Neural cell (in vitro differentiated cells): ENCODE measurements around the gene SERTAD3.

ENCODE experiments used
- EZH2 ChIP-seq: fragments of 200-600, 300-800 bp; shearing (Covaris generic), sonication (generic); IDR thresholded peaks from 2 replicates; pipeline ENCODE4 v1.6.1; 2014; ENCODE audit warnings: antibody characterized with exemption, low read length, borderline replicate concordance, mild to moderate bottlenecking; ENCODE audit not compliant: insufficient read depth, poor library complexity, severe bottlenecking
- POLR2AphosphoS5 ChIP-seq: IDR thresholded peaks from 2 replicates; pipeline ENCODE4 v1.6.1; 2012
- TAF1 ChIP-seq: IDR thresholded peaks from 2 replicates; pipeline ENCODE4 v1.6.1; 2012; ENCODE audit warnings: low read depth
- TF ChIP-seq, protein P1 (sequence below): fragments of 450-650 bp; IDR thresholded peaks from 2 replicates; pipeline ENCODE4 v1.5.1; 2014; ENCODE audit warnings: antibody characterized with exemption, mild to moderate bottlenecking, moderate library complexity; ENCODE audit not compliant: poor library complexity, severe bottlenecking
- TF ChIP-seq, protein P2 (sequence below): IDR thresholded peaks from 2 replicates; pipeline ENCODE4 v1.6.1; 2012; ENCODE audit warnings: borderline replicate concordance

DNA sequence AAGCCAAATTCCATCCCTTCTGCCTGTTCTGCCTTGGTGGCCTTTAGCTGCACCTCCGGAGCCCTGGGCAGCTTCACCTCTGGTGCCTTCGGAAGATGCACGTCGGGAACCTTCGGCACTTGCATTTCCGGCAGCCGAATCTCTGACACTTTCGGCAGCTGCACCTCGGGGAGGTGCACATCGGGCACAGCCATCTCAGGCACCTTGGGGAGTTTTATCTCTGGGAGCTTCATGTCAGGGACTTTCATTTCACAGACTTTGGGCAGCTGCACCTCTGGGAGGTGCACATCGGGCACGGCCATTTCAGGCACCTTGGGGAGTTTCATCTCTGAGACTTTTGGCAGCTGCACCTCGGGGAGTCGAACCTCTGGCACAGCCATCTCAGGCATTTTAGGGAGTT is 48.2 kb downstream of the SERTAD3 start:
- no peak for TF ChIP-seq TAF1
- no peak for TF ChIP-seq POLR2AphosphoS5
- TF ChIP-seq, protein P1, sequence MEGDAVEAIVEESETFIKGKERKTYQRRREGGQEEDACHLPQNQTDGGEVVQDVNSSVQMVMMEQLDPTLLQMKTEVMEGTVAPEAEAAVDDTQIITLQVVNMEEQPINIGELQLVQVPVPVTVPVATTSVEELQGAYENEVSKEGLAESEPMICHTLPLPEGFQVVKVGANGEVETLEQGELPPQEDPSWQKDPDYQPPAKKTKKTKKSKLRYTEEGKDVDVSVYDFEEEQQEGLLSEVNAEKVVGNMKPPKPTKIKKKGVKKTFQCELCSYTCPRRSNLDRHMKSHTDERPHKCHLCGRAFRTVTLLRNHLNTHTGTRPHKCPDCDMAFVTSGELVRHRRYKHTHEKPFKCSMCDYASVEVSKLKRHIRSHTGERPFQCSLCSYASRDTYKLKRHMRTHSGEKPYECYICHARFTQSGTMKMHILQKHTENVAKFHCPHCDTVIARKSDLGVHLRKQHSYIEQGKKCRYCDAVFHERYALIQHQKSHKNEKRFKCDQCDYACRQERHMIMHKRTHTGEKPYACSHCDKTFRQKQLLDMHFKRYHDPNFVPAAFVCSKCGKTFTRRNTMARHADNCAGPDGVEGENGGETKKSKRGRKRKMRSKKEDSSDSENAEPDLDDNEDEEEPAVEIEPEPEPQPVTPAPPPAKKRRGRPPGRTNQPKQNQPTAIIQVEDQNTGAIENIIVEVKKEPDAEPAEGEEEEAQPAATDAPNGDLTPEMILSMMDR = no peak
- TF ChIP-seq, protein P2, sequence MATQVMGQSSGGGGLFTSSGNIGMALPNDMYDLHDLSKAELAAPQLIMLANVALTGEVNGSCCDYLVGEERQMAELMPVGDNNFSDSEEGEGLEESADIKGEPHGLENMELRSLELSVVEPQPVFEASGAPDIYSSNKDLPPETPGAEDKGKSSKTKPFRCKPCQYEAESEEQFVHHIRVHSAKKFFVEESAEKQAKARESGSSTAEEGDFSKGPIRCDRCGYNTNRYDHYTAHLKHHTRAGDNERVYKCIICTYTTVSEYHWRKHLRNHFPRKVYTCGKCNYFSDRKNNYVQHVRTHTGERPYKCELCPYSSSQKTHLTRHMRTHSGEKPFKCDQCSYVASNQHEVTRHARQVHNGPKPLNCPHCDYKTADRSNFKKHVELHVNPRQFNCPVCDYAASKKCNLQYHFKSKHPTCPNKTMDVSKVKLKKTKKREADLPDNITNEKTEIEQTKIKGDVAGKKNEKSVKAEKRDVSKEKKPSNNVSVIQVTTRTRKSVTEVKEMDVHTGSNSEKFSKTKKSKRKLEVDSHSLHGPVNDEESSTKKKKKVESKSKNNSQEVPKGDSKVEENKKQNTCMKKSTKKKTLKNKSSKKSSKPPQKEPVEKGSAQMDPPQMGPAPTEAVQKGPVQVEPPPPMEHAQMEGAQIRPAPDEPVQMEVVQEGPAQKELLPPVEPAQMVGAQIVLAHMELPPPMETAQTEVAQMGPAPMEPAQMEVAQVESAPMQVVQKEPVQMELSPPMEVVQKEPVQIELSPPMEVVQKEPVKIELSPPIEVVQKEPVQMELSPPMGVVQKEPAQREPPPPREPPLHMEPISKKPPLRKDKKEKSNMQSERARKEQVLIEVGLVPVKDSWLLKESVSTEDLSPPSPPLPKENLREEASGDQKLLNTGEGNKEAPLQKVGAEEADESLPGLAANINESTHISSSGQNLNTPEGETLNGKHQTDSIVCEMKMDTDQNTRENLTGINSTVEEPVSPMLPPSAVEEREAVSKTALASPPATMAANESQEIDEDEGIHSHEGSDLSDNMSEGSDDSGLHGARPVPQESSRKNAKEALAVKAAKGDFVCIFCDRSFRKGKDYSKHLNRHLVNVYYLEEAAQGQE = no peak
- TF ChIP-seq EZH2 = no peak
